H7 (cell line): ENCODE data around the gene DOK7. TPM values are rescaled to one million over a fixed set of nuclear protein-coding genes. Genes with fewer than 3 reads are reported as not detected.

Source experiments
- DNase-seq: peaks from one replicate; pipeline ENCODE4 v3.0.0; 2012
- H3K27me3 ChIP-seq: 2 replicates; pipeline ENCODE4 v1.6.0; 2011; ENCODE audit warnings: mild to moderate bottlenecking, low read length; ENCODE audit not compliant: control insufficient read depth, insufficient read depth
- H3K36me3 ChIP-seq: replicated peaks from 2 replicates; pipeline ENCODE4 v1.5.1; 2011; ENCODE audit warnings: low read length; ENCODE audit not compliant: control insufficient read depth, insufficient read depth
- H3K4me3 ChIP-seq: 2 replicates; pipeline ENCODE4 v1.5.1; 2011; ENCODE audit warnings: low read depth, mild to moderate bottlenecking, control low read depth, low read length, moderate library complexity; ENCODE audit not compliant: insufficient read depth
- total RNA-seq: library from RNA; depleted of rRNA; stranded (reverse); fragments of >200 nt; shearing (Covaris generic); gene quantifications from 2 replicates; pipeline ENCODE4 v1.2.3, GENCODE V29; 2014

DOK7 gene
- total RNA-seq, 1 experiment from 2014 or later = 0.73 TPM

GRCh38 chr4:3422808-3423297 is 40.3 kb upstream of the DOK7 start:
- H3K27me3 ChIP-seq = no peaks in the 10 kb centered on the region
- no peak overlapping the region for H3K4me3 ChIP-seq
- no peaks in the 10 kb centered on the region; the same call in none of the 2 replicates for H3K36me3 ChIP-seq
- no peak for DNase-seq

- no peak for DNase-seq
- Histone ChIP-seq H3K4me3 (no peak overlapping the region), H3K27me3 (no peaks in the 10 kb centered on the region), H3K36me3 (no peaks in the 10 kb centered on the region; the same call in none of the 2 replicates)
Observed at GRCh38 chr4:3423406-3423805, 39.7 kb upstream of the DOK7 start.

- Histone ChIP-seq H3K27me3 (no peaks in the 10 kb centered on the region), H3K4me3 (no peak overlapping the region), H3K36me3 (no peaks in the 10 kb centered on the region; the same call in none of the 2 replicates)
- DNase-seq = no peak
Observed at GRCh38 chr4:3423952-3424351, 39.2 kb upstream of the DOK7 start.

- no peak overlapping the region for H3K4me3 ChIP-seq
- no peaks in the 10 kb centered on the region; the same call in none of the 2 replicates for H3K36me3 ChIP-seq
- DNase-seq = no peak
Observed at GRCh38 chr4:3424522-3425095, 38.5 kb upstream of the DOK7 start.

GRCh38 chr4:3426465-3427133 is 36.5 kb upstream of the DOK7 start:
- Histone ChIP-seq H3K4me3 (no peak overlapping the region), H3K36me3 (no peaks in the 10 kb centered on the region; the same call in none of the 2 replicates), H3K27me3 (no peaks in the 10 kb centered on the region)
- no peak for DNase-seq

More at GRCh38 chr4:3424522-3425095, 38.5 kb upstream of the DOK7 start:
- H3K27me3 ChIP-seq = no peaks in the 10 kb centered on the region

- Histone ChIP-seq H3K36me3 (no peaks in the 10 kb centered on the region; the same call in none of the 2 replicates), H3K4me3 (no peak overlapping the region), H3K27me3 (no peaks in the 10 kb centered on the region)
- no peak for DNase-seq
Observed at GRCh38 chr4:3427134-3427476, 36.0 kb upstream of the DOK7 start.

GRCh38 chr4:3427706-3428446 is 35.2 kb upstream of the DOK7 start:
- Histone ChIP-seq H3K36me3 (no peaks in the 10 kb centered on the region; the same call in none of the 2 replicates), H3K4me3 (no peak overlapping the region), H3K27me3 (no peaks in the 10 kb centered on the region)
- DNase-seq = no peak

- Histone ChIP-seq H3K27me3 (no peaks in the 10 kb centered on the region), H3K36me3 (no peaks in the 10 kb centered on the region; the same call in none of the 2 replicates), H3K4me3 (no peak overlapping the region)
- no peak for DNase-seq
Observed at GRCh38 chr4:3429651-3430050, 33.5 kb upstream of the DOK7 start.

GRCh38 chr4:3430524-3430923 is 32.6 kb upstream of the DOK7 start:
- Histone ChIP-seq H3K36me3 (no peaks in the 10 kb centered on the region; the same call in 1 of the 2 replicates), H3K27me3 (no peaks in the 10 kb centered on the region), H3K4me3 (no peak overlapping the region)
- DNase-seq = no peak

- Histone ChIP-seq H3K36me3 (no peaks in the 10 kb centered on the region; the same call in 1 of the 2 replicates), H3K4me3 (no peak overlapping the region), H3K27me3 (no peaks in the 10 kb centered on the region)
- no peak for DNase-seq
Observed at GRCh38 chr4:3431446-3431993, 31.6 kb upstream of the DOK7 start.

- DNase-seq = no peak
- Histone ChIP-seq H3K36me3 (no peaks in the 10 kb centered on the region; the same call in 1 of the 2 replicates), H3K4me3 (no peak overlapping the region), H3K27me3 (no peaks in the 10 kb centered on the region)
Observed at GRCh38 chr4:3432381-3432790, 30.7 kb upstream of the DOK7 start.

- no peak for DNase-seq
- Histone ChIP-seq H3K27me3 (no peaks in the 10 kb centered on the region), H3K36me3 (no peaks in the 10 kb centered on the region; the same call in 1 of the 2 replicates), H3K4me3 (no peak overlapping the region)
Observed at GRCh38 chr4:3433138-3433869, 29.8 kb upstream of the DOK7 start.

- DNase-seq = peak; percentile 94
- H3K27me3 ChIP-seq = no peaks in the 10 kb centered on the region
- H3K4me3 ChIP-seq = no peak overlapping the region
- H3K36me3 ChIP-seq = no peaks in the 10 kb centered on the region; the same call in 1 of the 2 replicates
Observed at GRCh38 chr4:3434881-3435685, 28.0 kb upstream of the DOK7 start.
